Measurements from ENCODE around the gene SLK. TPM values are rescaled to one million over a fixed set of nuclear protein-coding genes. Genes with fewer than 3 reads are reported as not detected.

The SLK gene
- total and polyA plus RNA-seq, 4 donors, result 13.3 to 86.4 (median 31.3) TPM

DNA sequence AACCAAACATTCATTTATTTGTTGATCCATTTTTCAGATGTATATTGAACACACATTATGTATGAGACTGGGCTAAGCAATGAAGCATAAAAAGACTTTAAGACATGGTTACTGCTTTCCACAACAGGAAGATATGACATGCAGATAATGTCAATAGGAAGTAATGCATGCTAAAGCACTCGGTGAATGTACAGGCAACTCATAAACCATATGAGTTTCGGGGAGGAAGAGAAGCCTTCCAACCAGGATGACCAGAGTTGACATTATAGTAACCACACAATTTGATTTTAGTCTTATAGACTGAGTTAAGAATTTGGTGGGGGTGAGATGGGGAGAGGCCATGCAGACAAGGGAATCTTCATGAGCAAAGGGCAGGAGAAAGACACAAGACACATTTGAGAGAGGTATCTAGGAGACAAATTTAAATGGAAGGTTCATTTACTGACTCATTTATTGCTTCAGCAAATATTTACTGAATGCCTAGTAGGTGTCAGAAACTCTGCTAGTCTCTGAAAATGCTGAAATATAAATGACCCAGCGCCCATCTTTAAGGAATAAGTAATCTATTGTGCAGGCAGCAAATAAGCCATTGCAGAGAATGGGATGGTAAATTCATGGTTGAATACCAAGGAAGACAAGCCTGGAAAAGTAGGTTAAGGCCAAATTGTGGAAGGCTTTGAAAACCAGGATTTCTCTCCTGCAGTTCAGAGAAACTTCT is 19.0 kb upstream of the SLK start:
- ATAC-seq (ENCODE audit: insufficient read depth, low FRiP score), result no peak
- 52 to 75% methylated on average over 3 of the region's 3 CpGs for WGBS, 2 donors
- H3K9ac ChIP-seq (ENCODE audit: insufficient read depth in 1 of 2, low read length in 2 of 2), result no peak overlapping the region

GRCh38 chr10:103949728-103950127 is 17.2 kb upstream of the SLK start:
- Histone ChIP-seq H3K36me3 (ENCODE audit: control insufficient read depth in 4 of 4, insufficient read depth in 4 of 4, low read length in 4 of 4) (no peaks in the 10 kb centered on the region), H3K4me1 (ENCODE audit: control insufficient read depth in 5 of 5, insufficient read depth in 5 of 5, low read length in 5 of 5) (no peaks in the 10 kb centered on the region), H3K27ac (ENCODE audit: low read depth in 1 of 2, low read length in 1 of 2) (no peak overlapping the region), H3K9me3 (ENCODE audit: control insufficient read depth in 4 of 4, insufficient read depth in 3 of 4, low read length in 3 of 4) (no peaks in the 10 kb centered on the region), H3K4me3 (no peak overlapping the region), H3K9ac (ENCODE audit: insufficient read depth in 1 of 2, low read length in 2 of 2) (no peak overlapping the region), H3K27me3 (ENCODE audit: control insufficient read depth in 3 of 3, insufficient read depth in 3 of 3, low read length in 2 of 3) (no peaks in the 10 kb centered on the region)
- DNase-seq, result no peak
- WGBS, 2 donors, result 91 to 92% methylated on average over 4 of the region's 4 CpGs
- ATAC-seq (ENCODE audit: insufficient read depth, low FRiP score), result no peak
- TF ChIP-seq, protein P1, sequence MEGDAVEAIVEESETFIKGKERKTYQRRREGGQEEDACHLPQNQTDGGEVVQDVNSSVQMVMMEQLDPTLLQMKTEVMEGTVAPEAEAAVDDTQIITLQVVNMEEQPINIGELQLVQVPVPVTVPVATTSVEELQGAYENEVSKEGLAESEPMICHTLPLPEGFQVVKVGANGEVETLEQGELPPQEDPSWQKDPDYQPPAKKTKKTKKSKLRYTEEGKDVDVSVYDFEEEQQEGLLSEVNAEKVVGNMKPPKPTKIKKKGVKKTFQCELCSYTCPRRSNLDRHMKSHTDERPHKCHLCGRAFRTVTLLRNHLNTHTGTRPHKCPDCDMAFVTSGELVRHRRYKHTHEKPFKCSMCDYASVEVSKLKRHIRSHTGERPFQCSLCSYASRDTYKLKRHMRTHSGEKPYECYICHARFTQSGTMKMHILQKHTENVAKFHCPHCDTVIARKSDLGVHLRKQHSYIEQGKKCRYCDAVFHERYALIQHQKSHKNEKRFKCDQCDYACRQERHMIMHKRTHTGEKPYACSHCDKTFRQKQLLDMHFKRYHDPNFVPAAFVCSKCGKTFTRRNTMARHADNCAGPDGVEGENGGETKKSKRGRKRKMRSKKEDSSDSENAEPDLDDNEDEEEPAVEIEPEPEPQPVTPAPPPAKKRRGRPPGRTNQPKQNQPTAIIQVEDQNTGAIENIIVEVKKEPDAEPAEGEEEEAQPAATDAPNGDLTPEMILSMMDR (IDR thresholded peaks at IDR 0.05; ENCODE audit: control extremely low read depth, extremely low read depth), result no peak

More for the DNA sequence above, 19.0 kb upstream of the SLK start:
- DNase-seq, result no peak
- Histone ChIP-seq H3K4me3 (no peak overlapping the region), H3K4me1 (ENCODE audit: control insufficient read depth in 5 of 5, insufficient read depth in 5 of 5, low read length in 5 of 5) (no peaks in the 10 kb centered on the region), H3K27ac (ENCODE audit: low read depth in 1 of 2, low read length in 1 of 2) (no peak overlapping the region), H3K27me3 (ENCODE audit: control insufficient read depth in 3 of 3, insufficient read depth in 3 of 3, low read length in 2 of 3) (no peaks in the 10 kb centered on the region), H3K36me3 (ENCODE audit: control insufficient read depth in 4 of 4, insufficient read depth in 4 of 4, low read length in 4 of 4) (no peaks in the 10 kb centered on the region), H3K9me3 (ENCODE audit: control insufficient read depth in 4 of 4, insufficient read depth in 3 of 4, low read length in 3 of 4) (no peaks in the 10 kb centered on the region)
- TF ChIP-seq, protein P1 (IDR thresholded peaks at IDR 0.05; ENCODE audit: control extremely low read depth, extremely low read depth), result no peak

GRCh38 chr10:103951183-103951582 is 15.8 kb upstream of the SLK start:
- 71 to 77% methylated on average over 2 of the region's 2 CpGs for WGBS, 2 donors
- TF ChIP-seq, protein P1 (IDR thresholded peaks at IDR 0.05; ENCODE audit: control extremely low read depth, extremely low read depth), result no peak
- Histone ChIP-seq H3K9ac (ENCODE audit: insufficient read depth in 1 of 2, low read length in 2 of 2) (no peak overlapping the region), H3K36me3 (ENCODE audit: control insufficient read depth in 4 of 4, insufficient read depth in 4 of 4, low read length in 4 of 4) (no peaks in the 10 kb centered on the region), H3K4me1 (ENCODE audit: control insufficient read depth in 5 of 5, insufficient read depth in 5 of 5, low read length in 5 of 5) (no peaks in the 10 kb centered on the region), H3K27ac (ENCODE audit: low read depth in 1 of 2, low read length in 1 of 2) (no peak overlapping the region), H3K9me3 (ENCODE audit: control insufficient read depth in 4 of 4, insufficient read depth in 3 of 4, low read length in 3 of 4) (no peaks in the 10 kb centered on the region), H3K4me3 (no peak overlapping the region), H3K27me3 (ENCODE audit: control insufficient read depth in 3 of 3, insufficient read depth in 3 of 3, low read length in 2 of 3) (no peaks in the 10 kb centered on the region)
- DNase-seq, result no peak
- no peak for ATAC-seq (ENCODE audit: insufficient read depth, low FRiP score)

- H3K4me3 ChIP-seq, result no peak overlapping the region
- no peaks in the 10 kb centered on the region for H3K4me1 ChIP-seq (ENCODE audit: control insufficient read depth in 5 of 5, insufficient read depth in 5 of 5, low read length in 5 of 5)
- peak in 1 of 3 donors; percentile 15 for DNase-seq
- no peaks in the 10 kb centered on the region for H3K27me3 ChIP-seq (ENCODE audit: control insufficient read depth in 3 of 3, insufficient read depth in 3 of 3, low read length in 2 of 3)
- no peak overlapping the region for H3K27ac ChIP-seq (ENCODE audit: low read depth in 1 of 2, low read length in 1 of 2)
- H3K36me3 ChIP-seq (ENCODE audit: control insufficient read depth in 4 of 4, insufficient read depth in 4 of 4, low read length in 4 of 4), result no peaks in the 10 kb centered on the region
- H3K9me3 ChIP-seq (ENCODE audit: control insufficient read depth in 4 of 4, insufficient read depth in 3 of 4, low read length in 3 of 4), result no peaks in the 10 kb centered on the region
- WGBS, 2 donors, result 60 to 73% methylated on average over 4 of the region's 4 CpGs
- no peak overlapping the region for H3K9ac ChIP-seq (ENCODE audit: insufficient read depth in 1 of 2, low read length in 2 of 2)
- TF ChIP-seq, protein P1 (IDR thresholded peaks at IDR 0.05; ENCODE audit: control extremely low read depth, extremely low read depth), result no peak
- ATAC-seq (ENCODE audit: insufficient read depth, low FRiP score), result no peak
Measured at GRCh38 chr10:103951942-103952341, 15.0 kb upstream of the SLK start.

Measured in lung (tissue), 12 donors.